GM21367 (cell line): ENCODE measurements around the gene GNAL.
"Not testable (repeated sequence)": the region's sequence is repeated elsewhere in the genome, so short reads cannot be mapped to it uniquely, and the experiment has no call there.

ENCODE experiments used
- ATAC-seq: cut with Tn5 transposase; IDR thresholded peaks from one replicate; pipeline ENCODE4 v1.9.1; 2021; ENCODE audit not compliant: unreplicated experiment

The GNAL gene

DNA sequence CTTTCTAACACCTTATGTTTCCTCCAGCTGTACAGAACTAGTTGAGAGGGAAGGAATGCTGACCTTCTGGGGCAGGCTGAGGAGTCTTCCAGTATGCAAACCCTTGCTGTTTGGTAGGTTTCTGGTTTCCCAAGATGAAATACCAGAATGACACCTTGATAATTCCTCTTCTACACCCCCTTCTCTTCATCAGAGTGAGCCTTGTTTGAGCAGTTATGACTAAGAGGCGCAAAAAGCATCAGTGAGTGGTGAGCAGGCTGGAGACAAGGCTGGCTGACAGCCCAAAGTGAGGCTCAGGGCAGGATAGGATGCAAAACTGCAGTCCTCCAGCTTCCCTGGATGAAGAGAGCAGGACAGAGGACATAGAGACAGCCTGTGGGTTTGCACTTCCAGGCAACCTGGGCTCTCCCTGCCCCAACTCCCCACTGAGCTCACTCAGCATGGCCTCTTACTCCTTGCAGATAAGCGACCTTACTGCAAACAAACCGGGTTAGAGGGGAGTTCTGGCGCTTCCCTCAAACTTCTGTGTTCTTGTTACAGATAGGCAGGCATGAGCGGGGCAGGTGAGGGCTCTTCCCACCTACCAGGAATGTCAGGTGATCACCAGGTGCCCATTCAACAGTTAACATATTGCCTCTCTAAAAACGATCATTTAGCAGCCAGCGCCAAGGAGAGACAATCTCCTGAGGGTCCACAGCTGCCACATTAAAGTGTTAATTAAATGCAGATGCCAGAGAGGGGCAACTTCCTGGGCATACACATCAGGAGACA is 213.6 kb downstream of the GNAL start:
- ATAC-seq, result no peak

DNA sequence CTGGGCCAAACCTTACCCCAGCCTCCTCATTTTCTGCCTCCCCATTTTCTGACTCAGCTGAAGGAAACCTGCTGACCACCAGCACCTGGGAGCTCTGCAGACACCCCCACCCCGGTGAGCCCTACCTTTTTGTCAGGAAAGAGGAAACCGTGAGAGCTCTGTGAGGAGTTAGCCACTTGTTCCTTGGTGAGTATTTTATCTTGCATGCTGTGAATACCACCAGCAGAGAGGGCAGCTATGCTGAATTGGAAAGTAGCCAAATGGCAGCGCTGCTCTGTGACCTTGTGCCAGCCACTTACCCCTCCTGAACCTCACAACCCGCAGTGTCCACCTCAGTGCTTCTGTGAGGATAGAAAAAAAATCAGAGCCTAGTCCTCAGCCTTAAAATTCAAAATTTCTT is 216.5 kb downstream of the GNAL start:
- ATAC-seq, result no peak

DNA sequence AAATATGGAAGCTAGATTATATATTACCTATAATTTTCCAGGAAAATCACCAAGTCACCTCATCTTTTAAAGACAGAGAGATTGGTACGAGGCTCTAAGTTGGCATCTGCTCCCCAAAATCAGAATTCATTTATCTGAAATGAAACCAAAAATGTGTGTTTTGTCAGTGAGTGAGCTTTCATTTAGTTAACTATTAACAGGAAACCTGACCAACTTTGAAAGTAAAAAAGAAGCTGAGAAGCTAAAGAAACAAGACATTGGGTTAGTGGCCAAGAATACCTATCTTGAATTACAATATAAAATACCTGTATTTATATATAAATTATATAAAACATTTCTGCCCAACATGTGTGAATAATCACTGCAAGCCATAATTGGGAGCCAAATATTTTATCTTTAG is 217.1 kb downstream of the GNAL start:
- no peak for ATAC-seq

DNA sequence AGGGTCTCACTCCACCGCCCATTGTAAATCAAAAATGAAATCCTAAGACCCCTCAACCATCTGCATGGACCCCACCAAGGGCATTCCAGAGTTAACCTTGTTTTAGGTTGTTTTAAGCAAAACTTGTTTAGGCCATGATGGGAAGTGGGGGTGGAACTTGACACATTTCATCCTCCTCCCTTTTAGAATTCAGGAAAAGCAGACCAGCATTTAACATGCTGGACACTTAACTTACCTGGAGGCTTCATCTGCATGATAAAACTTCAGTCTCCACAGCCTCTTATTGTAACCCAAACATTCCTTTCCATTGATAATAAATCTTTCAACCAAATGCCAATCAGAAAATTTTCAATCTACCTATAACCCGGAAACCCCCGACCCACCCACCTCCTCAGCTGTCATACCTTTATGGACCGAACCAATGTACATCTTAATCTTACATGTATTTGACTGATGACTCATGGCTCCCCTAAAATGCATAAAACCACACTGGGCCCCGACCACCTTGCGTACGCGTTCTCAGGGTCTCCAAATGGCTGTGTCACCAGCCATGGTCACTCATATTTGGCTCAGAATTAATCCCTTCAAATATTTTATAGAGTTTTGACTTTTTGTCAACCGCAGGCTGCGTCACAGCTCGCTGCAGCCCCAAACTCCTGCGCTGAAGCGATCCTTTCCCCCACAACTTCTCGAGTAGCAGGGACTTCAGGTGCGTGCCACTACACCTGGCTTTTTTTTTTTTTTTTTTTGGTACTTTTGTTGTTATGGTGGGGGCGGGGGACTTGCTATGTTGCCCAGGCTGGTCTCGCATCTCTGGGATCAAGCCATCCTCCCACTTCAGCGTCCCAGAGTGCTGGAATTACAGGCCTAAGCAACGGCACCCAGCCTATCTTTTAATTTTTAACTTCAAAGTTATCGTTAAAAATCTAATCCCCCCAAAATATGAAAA is 218.1 kb downstream of the GNAL start:
- ATAC-seq, result no peak

DNA sequence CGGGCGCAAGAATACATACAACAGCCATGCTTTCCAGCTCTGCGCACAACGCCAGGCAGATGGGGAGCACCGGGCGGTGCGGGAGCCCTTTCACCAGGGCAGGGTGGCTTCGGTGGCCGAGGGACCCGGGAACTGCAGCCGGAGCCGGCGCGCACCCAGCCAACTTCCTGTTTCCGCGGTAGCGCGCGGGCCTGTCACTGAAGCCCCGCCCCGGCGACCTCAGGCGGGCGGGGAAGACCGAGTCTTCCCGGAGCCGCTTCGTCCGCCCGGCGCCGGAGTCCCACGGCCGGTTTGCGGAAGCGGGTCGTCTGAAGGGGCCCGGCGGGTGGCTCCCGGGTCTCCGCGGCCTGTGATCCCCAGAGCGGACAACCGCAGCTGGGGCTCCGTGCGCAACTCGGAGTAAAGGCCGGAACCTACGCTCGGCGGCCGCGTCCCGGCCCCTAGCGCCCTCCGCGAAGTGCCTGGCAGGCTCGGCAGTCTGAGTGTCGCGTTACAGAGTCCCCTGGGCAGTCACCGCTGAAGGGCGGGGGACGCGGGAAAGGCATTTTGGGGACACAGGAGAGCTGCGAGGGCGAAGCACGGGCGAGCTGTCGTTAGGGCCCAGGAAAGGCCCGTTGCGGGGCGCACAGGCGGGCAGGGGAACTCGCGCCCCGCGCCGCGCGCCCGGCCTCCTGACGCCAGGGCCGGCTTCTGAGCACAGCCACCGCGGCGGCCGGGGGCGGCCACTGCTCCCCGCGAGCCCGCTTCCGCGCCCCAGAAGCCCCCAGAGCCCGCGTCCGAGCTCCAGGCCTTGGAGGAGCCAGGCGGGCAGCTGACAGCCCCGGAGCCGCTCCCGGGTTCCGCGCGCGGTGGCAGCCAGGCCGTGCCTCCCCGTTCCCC is 219.4 kb downstream of the GNAL start, which contains the start of gene MPPE1:
TSS of gene MPPE1 (minus strand) at position 136 of the 879 bp plus-strand sequence. CDS start 11,053 bp downstream, outside the sequence.
- peak; percentile 77 for ATAC-seq

DNA sequence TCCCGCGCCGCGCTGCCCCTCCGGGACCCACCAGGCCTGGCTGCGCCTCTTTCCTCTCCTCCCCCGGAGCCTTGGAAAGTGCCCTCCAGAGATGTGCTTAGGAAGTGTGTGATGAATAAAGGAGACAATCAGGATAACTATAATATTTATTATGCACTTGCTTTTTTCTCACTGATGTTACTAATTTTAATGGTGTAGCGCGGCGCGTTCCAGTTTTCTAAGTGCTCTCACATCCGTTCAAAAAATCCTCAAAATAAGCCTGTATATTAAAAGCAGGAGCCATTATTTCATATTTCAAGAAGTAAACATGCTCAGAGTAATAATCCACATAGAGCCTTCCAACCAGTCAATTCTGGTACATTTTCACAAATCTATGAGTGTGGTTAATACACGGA is 220.0 kb downstream of the GNAL start:
- no peak for ATAC-seq

DNA sequence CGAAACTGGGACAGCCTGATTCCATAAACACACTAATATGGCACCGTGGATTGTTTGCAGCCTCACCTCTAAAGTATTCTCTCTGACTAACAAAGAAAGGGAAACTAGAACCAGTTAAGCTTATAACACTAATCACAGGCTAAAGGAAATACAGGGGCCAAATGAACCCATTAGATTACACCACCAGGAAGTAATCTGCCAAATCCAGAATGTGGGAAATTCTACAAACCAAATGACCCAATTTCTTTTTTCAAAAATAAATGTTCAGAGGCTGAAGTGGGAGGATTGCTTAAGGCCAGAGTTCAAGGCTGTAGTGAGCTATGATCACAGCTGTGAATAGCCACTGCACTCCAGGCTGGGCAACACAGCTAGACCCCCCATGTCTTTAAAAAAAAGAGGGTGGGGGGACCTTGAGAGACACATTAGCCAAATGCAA is 220.5 kb downstream of the GNAL start:
- no peak for ATAC-seq

DNA sequence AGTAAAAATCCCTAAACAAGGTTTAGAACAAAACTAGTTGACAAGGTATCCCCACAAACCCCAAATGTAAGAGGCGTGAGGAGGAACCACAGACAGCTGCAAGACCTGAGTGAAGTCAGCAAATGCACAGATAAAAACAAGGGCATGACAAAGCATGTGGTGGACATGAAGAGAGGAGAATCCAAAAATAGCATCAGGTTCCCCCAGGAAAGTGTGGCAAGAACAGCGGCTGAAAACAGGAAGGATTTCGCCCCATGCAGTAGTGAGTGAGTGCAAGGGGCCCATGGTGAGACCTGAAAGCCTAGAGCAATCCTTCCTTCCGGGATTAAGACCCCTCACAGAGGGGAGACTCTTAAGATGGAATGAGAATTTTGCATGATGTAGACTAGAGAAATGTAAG is 227.8 kb downstream of the GNAL start:
- ATAC-seq, result not testable (repeated sequence)

DNA sequence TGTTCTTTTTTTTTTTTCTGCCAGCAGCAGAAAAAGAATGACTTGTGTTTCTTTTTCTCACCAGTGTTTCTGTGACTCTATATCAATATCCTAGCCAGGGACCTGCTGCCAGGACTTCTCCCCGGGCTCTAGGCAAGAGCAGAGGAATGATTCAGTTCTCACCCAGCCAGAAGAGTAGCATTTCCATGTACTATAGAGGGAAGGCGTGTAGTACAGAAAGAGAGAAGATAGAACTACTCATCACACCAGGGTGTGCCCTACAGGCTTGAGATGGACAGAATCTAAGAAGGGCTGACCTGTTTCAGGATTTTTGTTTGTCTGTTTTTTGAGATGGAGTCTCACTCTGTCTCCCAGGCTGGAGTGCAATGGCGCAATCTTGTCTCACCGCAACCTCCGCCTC is 230.5 kb downstream of the GNAL start:
- ATAC-seq, result not testable (repeated sequence)

DNA sequence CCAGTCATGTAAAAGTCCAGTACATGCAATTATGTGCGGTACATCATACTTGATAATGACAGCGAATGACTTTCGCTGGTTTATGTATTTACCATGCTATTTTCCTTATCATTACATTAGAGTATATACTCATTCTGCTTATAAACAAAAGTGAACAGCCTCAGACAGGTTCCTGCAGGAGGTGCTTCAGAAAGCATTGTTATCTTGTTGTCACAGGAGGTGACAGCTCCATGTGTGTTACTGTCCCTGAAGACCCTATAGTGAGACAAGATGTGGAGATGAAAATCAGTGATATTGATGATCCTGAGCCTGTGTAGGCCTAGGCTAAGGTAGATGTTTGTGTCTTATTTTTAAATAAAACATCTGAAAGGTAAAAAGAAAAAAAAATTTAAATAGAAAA is 234.4 kb downstream of the GNAL start:
- no peak for ATAC-seq

DNA sequence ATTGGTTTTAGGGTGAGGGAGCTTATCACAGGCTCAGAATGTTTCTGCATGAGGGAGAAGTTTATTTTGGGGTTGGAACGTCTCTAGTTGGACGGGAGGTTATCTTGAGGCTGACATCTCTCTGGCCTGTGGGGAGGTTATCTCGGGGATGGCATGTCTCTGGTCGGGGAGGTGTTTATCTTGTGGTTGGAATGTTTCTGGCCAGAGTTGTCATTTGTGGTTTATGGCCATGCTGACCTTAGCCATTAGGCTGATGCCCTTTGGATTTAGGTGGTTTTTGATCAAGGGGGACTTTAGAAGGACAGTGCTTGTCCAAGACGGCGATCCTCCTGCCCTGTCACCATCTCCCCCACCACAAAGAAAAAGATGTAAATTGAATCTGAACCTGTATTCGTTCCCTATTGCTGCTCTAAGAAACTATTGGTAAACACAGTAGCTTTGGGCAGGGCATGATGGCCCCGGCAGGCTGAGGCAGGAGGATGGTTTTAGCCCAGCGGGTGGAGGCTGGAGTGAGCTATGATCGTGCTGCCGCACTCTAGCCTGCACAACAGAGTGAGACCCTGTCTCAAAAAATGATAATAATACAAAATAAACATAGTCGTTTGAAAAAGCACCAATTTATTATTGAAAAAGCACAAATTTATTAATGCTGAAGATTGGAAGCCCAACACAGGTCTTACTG is 236.9 kb downstream of the GNAL start:
- ATAC-seq, result no peak

DNA sequence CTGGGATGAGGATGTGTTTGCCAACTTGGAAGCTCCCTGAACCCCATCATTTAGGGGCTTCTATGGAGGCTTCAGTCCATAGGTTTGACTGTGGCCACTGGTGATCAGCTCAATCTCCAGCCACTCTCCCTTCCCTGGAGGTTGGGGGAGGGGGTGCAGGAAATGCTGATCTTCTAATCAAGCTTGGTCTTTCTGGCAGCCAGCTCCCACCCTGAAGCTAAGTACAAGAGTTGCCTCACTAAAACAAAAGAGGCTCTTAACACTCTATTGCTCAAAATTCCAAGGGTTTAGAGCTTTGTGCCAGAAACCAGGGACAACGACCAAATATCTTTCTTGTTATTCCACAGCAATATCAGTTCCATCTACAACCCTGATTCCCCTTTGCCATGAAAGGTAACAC is 238.4 kb downstream of the GNAL start:
- no peak for ATAC-seq

DNA sequence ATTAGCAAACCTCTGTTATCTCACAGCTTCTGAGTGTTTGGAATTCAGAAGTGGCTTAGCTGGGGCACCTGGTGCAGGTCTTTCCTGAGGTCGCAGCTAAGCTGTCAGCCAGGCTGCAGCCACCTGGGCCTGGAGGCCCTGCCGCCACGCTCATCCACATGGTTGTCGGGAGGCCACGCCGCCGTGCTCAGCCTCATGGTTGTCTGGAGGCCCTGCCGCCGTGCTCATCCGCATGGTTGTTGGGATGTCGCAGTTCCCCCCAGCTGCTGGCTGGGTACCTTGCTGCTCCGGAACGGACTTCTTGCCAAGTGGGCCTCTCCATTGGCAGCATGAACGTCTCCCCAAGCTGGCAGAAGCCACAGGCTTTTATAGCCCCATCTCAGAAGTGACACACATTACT is 243.3 kb downstream of the GNAL start:
- no peak for ATAC-seq
